Right atrium auricular region (tissue), 2 donors: ENCODE data around the gene MMGT1. TPM values are rescaled to one million over a fixed set of nuclear protein-coding genes. Genes with fewer than 3 reads are reported as not detected.
A peak's percentile ranks its signal among the peaks of the same experiment; 100 is the strongest.

Experiments
- DNase-seq: peaks from one replicate; pipeline ENCODE4 v3.0.0-alpha.2; 2019; ENCODE audit warnings: low spot score
- H3K27ac ChIP-seq, 2 donors: fragments of 200-600 bp; sonication (generic); 1 replicate in 1 of 2; 2 replicates in 1 of 2; pipeline ENCODE4 v1.5.1; 2016 to 2019
- H3K27me3 ChIP-seq, 2 donors: fragments of 200-600 bp; sonication (generic); one replicate each; pipeline versions ENCODE4 v1.5.1 to v1.6.0; 2017 to 2019
- H3K36me3 ChIP-seq: fragments of 200-600 bp; sonication (generic); one replicate; pipeline ENCODE4 v1.5.1; 2016
- H3K4me1 ChIP-seq, 2 donors: fragments of 200-600 bp; sonication (generic); one replicate each; pipeline versions ENCODE4 v1.5.1 to v1.6.0; 2017 to 2019
- H3K4me3 ChIP-seq, 2 donors: fragments of 200-600 bp; sonication (generic); 1 replicate in 1 of 2; 2 replicates in 1 of 2; pipeline ENCODE4 v1.5.1; 2017 to 2019; ENCODE audit warnings: mild to moderate bottlenecking in 1 of 2, moderate library complexity in 1 of 2
- H3K9me3 ChIP-seq, 2 donors: fragments of 200-600 bp; sonication (generic); one replicate each; pipeline ENCODE4 v1.5.1; 2019
- total RNA-seq, 2 donors: library from RNA; depleted of rRNA; stranded (reverse); fragments of >200 nt; gene quantifications; one replicate each; pipeline ENCODE4 v1.1.0, GENCODE V29; 2016
- TF ChIP-seq, protein P1 (sequence below), 2 donors: fragments of 200-600 bp; sonication (generic); IDR thresholded peaks; one replicate each; pipeline ENCODE4 v1.5.1; 2019; ENCODE audit warnings: antibody characterized with exemption in 2 of 2

The MMGT1 gene
- total RNA-seq, 2 donors from 2014 or later = 24.0 to 27.6 TPM

DNA sequence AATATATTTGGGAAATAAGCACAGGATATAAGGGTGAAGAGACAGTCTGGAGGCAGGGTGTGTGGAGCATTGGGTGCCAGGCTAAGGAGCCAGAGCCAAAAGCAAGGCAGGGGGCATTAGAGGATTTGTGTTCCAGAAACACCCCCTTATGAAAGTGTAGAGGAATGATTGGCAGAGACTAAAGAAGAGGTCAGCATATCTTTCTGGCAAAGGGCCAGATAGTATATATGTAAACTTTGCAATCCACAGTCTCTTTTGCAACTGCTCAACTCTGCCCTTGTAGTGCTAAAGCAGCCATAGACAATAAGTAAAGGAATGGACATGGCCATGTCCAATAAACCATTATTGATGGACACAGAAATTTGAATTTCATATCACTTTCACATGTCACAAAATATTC lies 7.9 kb upstream of the MMGT1 start:
- Histone ChIP-seq H3K4me1 (no peaks in the 10 kb centered on the region), H3K36me3 (no peaks in the 10 kb centered on the region), H3K9me3 (no peaks in the 10 kb centered on the region), H3K27me3 (no peaks in the 10 kb centered on the region), H3K4me3 (no peak overlapping the region), H3K27ac (no peak overlapping the region)
- TF ChIP-seq, protein P1, sequence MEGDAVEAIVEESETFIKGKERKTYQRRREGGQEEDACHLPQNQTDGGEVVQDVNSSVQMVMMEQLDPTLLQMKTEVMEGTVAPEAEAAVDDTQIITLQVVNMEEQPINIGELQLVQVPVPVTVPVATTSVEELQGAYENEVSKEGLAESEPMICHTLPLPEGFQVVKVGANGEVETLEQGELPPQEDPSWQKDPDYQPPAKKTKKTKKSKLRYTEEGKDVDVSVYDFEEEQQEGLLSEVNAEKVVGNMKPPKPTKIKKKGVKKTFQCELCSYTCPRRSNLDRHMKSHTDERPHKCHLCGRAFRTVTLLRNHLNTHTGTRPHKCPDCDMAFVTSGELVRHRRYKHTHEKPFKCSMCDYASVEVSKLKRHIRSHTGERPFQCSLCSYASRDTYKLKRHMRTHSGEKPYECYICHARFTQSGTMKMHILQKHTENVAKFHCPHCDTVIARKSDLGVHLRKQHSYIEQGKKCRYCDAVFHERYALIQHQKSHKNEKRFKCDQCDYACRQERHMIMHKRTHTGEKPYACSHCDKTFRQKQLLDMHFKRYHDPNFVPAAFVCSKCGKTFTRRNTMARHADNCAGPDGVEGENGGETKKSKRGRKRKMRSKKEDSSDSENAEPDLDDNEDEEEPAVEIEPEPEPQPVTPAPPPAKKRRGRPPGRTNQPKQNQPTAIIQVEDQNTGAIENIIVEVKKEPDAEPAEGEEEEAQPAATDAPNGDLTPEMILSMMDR (IDR thresholded peaks at IDR 0.05) = no peak
- no peak for DNase-seq

DNA sequence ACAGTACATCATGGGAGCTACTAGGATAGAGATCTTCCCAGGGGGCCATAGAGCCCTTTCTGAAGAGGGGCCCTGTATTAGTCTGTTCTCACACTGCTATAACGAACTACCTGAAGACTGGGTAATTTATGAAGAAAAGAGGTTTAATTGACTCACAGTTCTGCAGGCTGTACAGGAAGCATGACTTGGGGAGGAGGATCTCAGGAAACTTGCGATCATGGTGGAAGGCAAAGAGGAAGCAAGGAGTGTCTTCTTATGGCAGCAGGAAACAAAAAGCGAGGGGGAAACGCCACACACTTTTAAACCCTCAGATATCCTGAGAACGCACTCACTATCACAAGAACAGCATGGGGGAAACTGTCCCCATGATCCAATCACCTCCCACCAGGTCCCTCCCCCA lies 7.2 kb upstream of the MMGT1 start:
- no peaks in the 10 kb centered on the region for H3K36me3 ChIP-seq
- no peak for DNase-seq
- no peaks in the 10 kb centered on the region for H3K27me3 ChIP-seq
- H3K9me3 ChIP-seq = no peaks in the 10 kb centered on the region
- no peaks in the 10 kb centered on the region for H3K4me1 ChIP-seq
- TF ChIP-seq, protein P1 (IDR thresholded peaks at IDR 0.05) = no peak
- H3K27ac ChIP-seq = no peak overlapping the region
- no peak overlapping the region for H3K4me3 ChIP-seq

DNA sequence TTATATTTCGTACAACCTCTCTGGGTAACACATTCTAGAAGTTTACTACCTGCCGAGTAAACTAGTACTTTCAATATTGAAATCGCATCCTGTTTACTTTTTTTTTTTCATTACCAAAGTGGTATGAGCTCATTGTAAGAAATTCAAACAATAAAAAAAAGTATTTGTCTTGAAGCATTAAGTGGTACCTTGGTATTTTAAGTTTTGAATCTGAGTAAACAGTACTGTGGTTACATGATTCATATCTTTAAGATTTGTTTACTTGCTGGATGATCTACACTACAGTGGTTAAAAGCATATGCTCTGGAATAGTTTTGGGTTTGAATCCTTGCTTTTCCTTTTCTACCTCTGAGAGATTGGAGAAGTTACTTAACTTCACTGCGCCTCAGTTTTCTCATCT lies 3.8 kb upstream of the MMGT1 start:
- H3K9me3 ChIP-seq = no peaks in the 10 kb centered on the region
- H3K27ac ChIP-seq = no peak overlapping the region
- H3K36me3 ChIP-seq = no peaks in the 10 kb centered on the region
- H3K27me3 ChIP-seq = peaks cover 0 to 4% of the 10 kb centered on the region in 2 donors
- H3K4me1 ChIP-seq = peaks cover 0 to 4% of the 10 kb centered on the region in 2 donors
- H3K4me3 ChIP-seq = no peak overlapping the region
- no peak for DNase-seq
- TF ChIP-seq, protein P1 (IDR thresholded peaks at IDR 0.05) = no peak

DNA sequence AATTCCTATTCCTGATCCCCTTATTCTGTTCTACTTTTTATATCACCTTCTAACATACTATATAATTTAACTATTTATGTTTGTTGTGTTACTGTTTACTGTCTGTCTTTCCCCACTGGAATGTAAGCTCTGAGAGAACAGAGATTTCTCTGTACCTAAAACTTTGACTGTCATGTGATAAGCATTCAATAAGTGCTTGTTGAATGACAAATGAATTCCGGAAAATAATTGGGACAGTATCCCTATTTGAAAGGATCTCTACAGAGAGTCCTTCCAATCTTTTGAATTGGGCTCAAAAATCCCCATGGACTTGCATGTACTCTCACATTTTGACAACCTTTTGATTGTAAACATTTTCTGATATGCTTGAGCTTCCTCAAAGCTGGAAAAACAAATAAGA lies 1.6 kb upstream of the MMGT1 start:
- Histone ChIP-seq H3K4me1 (peaks cover 0 to 13% of the 10 kb centered on the region in 2 donors), H3K36me3 (no peaks in the 10 kb centered on the region), H3K27ac (no peak overlapping the region), H3K27me3 (peaks cover 0 to 4% of the 10 kb centered on the region in 2 donors), H3K4me3 (no peak overlapping the region), H3K9me3 (no peaks in the 10 kb centered on the region)
- DNase-seq = no peak
- TF ChIP-seq, protein P1 (IDR thresholded peaks at IDR 0.05) = no peak

DNA sequence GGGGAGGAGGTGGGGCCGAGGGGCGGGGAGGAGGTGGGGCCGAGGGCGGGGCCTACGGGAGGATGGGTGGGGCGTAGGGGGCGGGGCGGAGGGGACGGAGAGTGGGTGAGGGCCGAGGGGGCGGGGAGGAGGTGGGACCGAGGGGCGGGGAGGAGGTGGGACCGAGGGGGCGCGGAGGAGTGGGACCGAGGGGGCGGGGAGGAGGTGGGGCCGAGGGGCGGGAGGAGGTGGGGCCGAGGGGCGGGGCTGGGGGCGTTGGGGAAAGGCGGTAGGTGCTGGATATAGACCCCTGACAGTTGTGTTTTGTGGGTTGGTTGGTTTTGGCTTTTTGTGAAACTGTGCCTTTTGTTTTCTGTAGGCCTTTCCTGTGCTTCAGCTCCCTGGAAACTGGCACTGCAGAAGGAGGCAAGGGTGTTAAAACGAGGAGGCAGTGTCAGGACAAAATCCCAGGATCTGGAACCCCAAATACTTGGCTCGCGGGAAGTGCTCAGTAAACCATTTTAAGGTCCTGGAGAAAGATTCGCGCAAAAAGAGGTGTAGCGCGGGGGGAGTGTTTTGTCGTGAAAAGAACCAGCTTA lies 580 bp upstream of the MMGT1 start:
- peak; percentile 62 for DNase-seq
- Histone ChIP-seq H3K27ac (peak overlapping the region in 1 of 2 donors; percentile 49), H3K9me3 (no peaks in the 10 kb centered on the region), H3K4me3 (peak overlapping the region; percentile 26 to 43), H3K4me1 (peaks cover 0 to 13% of the 10 kb centered on the region in 2 donors), H3K27me3 (peaks cover 0 to 4% of the 10 kb centered on the region in 2 donors), H3K36me3 (no peaks in the 10 kb centered on the region)
- TF ChIP-seq, protein P1 (IDR thresholded peaks at IDR 0.05) = no peak

DNA sequence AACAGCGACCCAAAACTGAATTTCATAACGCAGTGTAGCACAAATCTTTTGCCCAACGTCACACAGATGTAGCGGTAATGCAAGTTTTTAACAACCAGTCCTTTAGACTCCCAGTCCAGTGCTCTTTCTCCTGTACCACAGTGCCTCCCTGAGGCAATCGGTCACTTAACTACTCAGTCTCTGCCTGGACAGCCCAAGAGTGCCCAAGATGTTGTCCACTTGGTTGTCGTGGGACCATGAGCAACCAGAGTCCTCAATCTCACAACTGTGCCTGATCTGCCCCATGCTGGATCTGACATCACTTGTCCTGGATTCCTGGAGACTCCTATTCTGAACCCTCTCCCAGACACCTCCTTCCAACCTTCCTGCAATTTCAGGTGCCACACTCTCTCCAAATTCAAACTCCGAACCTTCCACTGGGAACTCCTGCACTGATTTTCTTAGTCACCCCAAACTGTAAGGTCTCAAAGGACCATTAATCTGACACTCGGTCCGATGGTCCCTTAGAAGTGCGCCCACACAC lies 702 bp downstream of the MMGT1 start:
- no peaks in the 10 kb centered on the region for H3K36me3 ChIP-seq
- H3K27ac ChIP-seq = peak overlapping the region; percentile 85 to 93
- no peaks in the 10 kb centered on the region for H3K9me3 ChIP-seq
- peak overlapping the region; percentile 59 to 62 for H3K4me3 ChIP-seq
- TF ChIP-seq, protein P1 (IDR thresholded peaks at IDR 0.05) = no peak
- no peak for DNase-seq
- H3K4me1 ChIP-seq = peaks cover 0 to 13% of the 10 kb centered on the region in 2 donors
- H3K27me3 ChIP-seq = peaks cover 0 to 4% of the 10 kb centered on the region in 2 donors
